ENCODE data around the gene ZNF784. TPM values are rescaled to one million over a fixed set of nuclear protein-coding genes. Genes with fewer than 3 reads are reported as not detected.

Gene ZNF784
- total and polyA plus RNA-seq, 2 of the 13 experiments (the other 11 are each of a cell fraction or from before 2014, with no cell fraction given), result 4.1 to 4.2 TPM

- peak; percentile 56; the same call in 1 of the 2 replicates for TF ChIP-seq GMEB1 (CRISPR knock-in tag; IDR thresholded peaks at IDR 0.05; ENCODE audit: borderline replicate concordance)
- no peak for TF ChIP-seq ETV6 (CRISPR knock-in tag; conservative IDR thresholded peaks at IDR 0.05)
- peak; percentile 73; the same call in 1 of the 2 replicates for TF ChIP-seq POGK (CRISPR knock-in tag; conservative IDR thresholded peaks at IDR 0.05)
- TF ChIP-seq SMAD1 (CRISPR knock-in tag; IDR thresholded peaks at IDR 0.05; ENCODE audit: borderline replicate concordance, low read depth), result no peak
- TF ChIP-seq JARID2 (CRISPR knock-in tag; IDR thresholded peaks at IDR 0.05; ENCODE audit: insufficient replicate concordance), result no peak
- no peak for TF ChIP-seq ZBTB14 (CRISPR knock-in tag; IDR thresholded peaks at IDR 0.05)
- TF ChIP-seq ZNF143 (CRISPR knock-in tag; IDR thresholded peaks at IDR 0.05), result no peak
- TF ChIP-seq ZNF710 (CRISPR knock-in tag; IDR thresholded peaks at IDR 0.05; ENCODE audit: borderline replicate concordance), result no peak
- no peak; the same call in 1 of the 2 replicates for TF ChIP-seq RFX5 (IDR thresholded peaks at IDR 0.05; ENCODE audit: low read depth, low read length)
- TF ChIP-seq ZNF354B (CRISPR knock-in tag; IDR thresholded peaks at IDR 0.05), result no peak
- TF ChIP-seq KDM5B (CRISPR knock-in tag; IDR thresholded peaks at IDR 0.05; ENCODE audit: borderline replicate concordance), result no peak
- TF ChIP-seq ZNF724P (CRISPR knock-in tag; IDR thresholded peaks at IDR 0.05; ENCODE audit: borderline replicate concordance), result no peak
- no peak for TF ChIP-seq MZF1 (CRISPR knock-in tag; IDR thresholded peaks at IDR 0.05; ENCODE audit: borderline replicate concordance)
- no peak for TF ChIP-seq ZNF672 (CRISPR knock-in tag; IDR thresholded peaks at IDR 0.05)
- no peak for TF ChIP-seq TIGD3 (CRISPR knock-in tag; IDR thresholded peaks at IDR 0.05; ENCODE audit: borderline replicate concordance)
- no peak for TF ChIP-seq ZNF224 (CRISPR knock-in tag; IDR thresholded peaks at IDR 0.05)
- TF ChIP-seq MTA1 (CRISPR knock-in tag; IDR thresholded peaks at IDR 0.05; ENCODE audit: borderline replicate concordance), result 0 out of 2 replicates have a peak, but pooled peaks have one; percentile 37
- no peak for TF ChIP-seq ZNF264 (CRISPR knock-in tag; IDR thresholded peaks at IDR 0.05)
- TF ChIP-seq EHMT2 (IDR thresholded peaks at IDR 0.05; ENCODE audit: borderline replicate concordance, low read depth, low read length), result no peak
Measured at GRCh38 chr19:55624109-55625003, at the start of gene ZNF784 (continued).

Data from HepG2 (cell line).